GM19467 (cell line): ENCODE results near the gene YY1.

Source experiments
- ATAC-seq: cut with Tn5 transposase; IDR thresholded peaks from one replicate; pipeline ENCODE4 v1.9.1; 2021; ENCODE audit warnings: mild to moderate bottlenecking, moderate library complexity; ENCODE audit not compliant: unreplicated experiment

The YY1 gene

GRCh38 chr14:100241279-100241678 lies 2.3 kb downstream of the YY1 start:
- ATAC-seq = no peak

GRCh38 chr14:100243020-100243419 lies 4.1 kb downstream of the YY1 start:
- ATAC-seq = no peak

GRCh38 chr14:100246809-100247428 lies 8.0 kb downstream of the YY1 start:
- no peak for ATAC-seq

- no peak for ATAC-seq
Measured at GRCh38 chr14:100250732-100251465, 12.0 kb downstream of the YY1 start.

GRCh38 chr14:100252684-100253083 lies 13.7 kb downstream of the YY1 start:
- no peak for ATAC-seq

- ATAC-seq = peak; percentile 72
Measured at GRCh38 chr14:100256339-100256895, 17.5 kb downstream of the YY1 start.

GRCh38 chr14:100261621-100262020 lies 22.7 kb downstream of the YY1 start:
- no peak for ATAC-seq

- ATAC-seq = no peak
Measured at GRCh38 chr14:100262545-100262944, 23.6 kb downstream of the YY1 start.

- no peak for ATAC-seq
Measured at GRCh38 chr14:100263141-100263540, 24.2 kb downstream of the YY1 start.

GRCh38 chr14:100267990-100268389 lies 29.0 kb downstream of the YY1 start:
- no peak for ATAC-seq

- ATAC-seq = no peak
Measured at GRCh38 chr14:100268591-100269207, 29.8 kb downstream of the YY1 start.

GRCh38 chr14:100271247-100271939 lies 32.4 kb downstream of the YY1 start:
- no peak for ATAC-seq

GRCh38 chr14:100274250-100274649 lies 35.3 kb downstream of the YY1 start:
- no peak for ATAC-seq

- ATAC-seq = no peak
Measured at GRCh38 chr14:100275214-100275613, 36.3 kb downstream of the YY1 start.

- ATAC-seq = no peak
Measured at GRCh38 chr14:100278702-100279101, 39.8 kb downstream of the YY1 start.

- no peak for ATAC-seq
Measured at GRCh38 chr14:100279133-100279532, 40.2 kb downstream of the YY1 start.

GRCh38 chr14:100279563-100279962 lies 40.6 kb downstream of the YY1 start:
- no peak for ATAC-seq

- ATAC-seq = no peak
Measured at GRCh38 chr14:100281286-100282082, 42.5 kb downstream of the YY1 start.

- ATAC-seq = no peak
Measured at GRCh38 chr14:100282083-100282350, 43.1 kb downstream of the YY1 start.

GRCh38 chr14:100282766-100283419 lies 43.9 kb downstream of the YY1 start:
- ATAC-seq = no peak
